NCI-H2171 treated with DMSO at 0.1 percent for 48 hours (cell line): ENCODE data around the gene VWC2L.

ENCODE experiments used
- DNase-seq: peaks from one replicate; lab custom pipeline; 2025; lab: John Stamatoyannopoulos, UW

VWC2L gene

DNA sequence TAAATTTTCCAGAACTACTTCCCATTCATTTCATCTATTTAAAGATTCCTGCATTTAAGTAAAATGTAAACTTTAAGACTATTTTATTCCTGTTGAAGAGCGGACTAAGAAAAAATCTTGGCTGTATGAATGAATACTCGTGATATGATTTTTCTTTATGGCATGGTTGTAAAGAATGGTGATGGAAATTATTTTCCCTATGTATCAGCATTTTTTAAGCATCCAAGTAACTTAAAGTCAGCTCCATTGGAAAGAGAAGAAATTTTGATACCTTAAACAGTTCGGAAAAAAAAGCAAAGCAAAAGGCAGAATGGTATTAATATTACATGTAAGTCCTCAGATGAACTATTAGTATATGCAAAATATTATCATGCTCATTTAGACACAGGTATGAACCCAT lies 58.9 kb downstream of the VWC2L start:
- no peak for DNase-seq

DNA sequence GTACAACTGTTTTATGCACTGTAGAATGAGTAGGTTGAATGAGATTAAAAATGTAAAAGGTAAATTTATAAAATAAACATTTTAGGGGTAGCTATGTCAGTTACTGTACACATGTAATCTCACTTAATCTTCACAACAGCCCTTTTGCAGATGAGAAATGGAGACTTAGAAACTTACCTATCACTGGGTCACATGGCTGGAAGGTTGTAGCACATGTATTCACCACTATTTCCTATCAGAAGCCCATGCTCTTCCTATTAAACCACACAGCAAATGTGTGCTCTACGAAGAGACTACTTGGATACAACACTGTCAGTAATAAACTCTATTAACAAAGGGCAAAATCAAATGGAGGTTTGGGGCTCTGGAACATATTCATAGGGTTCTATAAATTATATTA lies 60.5 kb downstream of the VWC2L start:
- no peak for DNase-seq

GRCh38 chr2:214471990-214472389 lies 61.1 kb downstream of the VWC2L start:
- DNase-seq: no peak

GRCh38 chr2:214477305-214477704 lies 66.5 kb downstream of the VWC2L start:
- no peak for DNase-seq

DNA sequence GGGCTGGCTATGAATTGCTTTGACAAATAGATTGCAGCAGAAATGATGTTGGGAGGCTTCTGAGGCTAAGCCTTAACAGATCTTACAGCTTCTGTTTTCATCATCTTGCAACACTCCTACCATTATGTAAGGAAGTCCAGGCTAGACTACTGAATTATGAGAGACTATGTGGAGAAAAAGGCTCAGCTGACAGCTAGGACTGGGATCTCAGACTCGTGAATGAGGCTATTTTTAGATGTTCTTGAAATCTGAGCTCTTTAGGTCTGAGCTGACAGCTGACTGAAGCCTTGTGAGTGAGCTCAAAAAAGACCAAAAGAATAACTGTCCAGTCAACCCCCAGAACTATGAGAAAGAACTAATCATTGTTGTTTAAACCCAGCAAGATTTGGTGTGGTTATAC lies 70.3 kb downstream of the VWC2L start:
- peak; percentile 83 for DNase-seq

- DNase-seq: no peak
Observed at GRCh38 chr2:214482728-214483127, 71.9 kb downstream of the VWC2L start.

- peak; percentile 13 for DNase-seq
Observed at GRCh38 chr2:214484239-214484638, 73.4 kb downstream of the VWC2L start.

- DNase-seq: no peak
Observed at GRCh38 chr2:214484701-214485100, 73.8 kb downstream of the VWC2L start.

DNA sequence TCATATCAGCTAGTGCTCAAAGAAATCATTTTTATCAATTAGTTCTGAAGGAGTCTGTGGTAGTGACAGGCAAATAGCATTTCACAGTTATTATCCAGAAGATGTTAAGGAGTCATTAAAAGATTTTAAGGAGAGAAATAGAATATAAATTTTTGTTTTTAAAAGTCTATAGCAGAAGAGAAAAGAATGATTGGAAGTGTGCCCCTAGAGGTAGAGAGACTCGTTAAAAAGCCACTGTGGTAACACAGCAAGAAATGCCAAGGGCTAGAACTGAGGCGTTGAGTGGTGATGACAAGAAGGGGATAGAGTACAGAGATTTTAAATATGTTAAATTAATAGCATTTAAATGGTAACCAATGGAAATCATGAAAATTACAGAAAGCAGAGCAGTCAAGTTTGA lies 78.3 kb downstream of the VWC2L start:
- no peak for DNase-seq

- no peak for DNase-seq
Observed at GRCh38 chr2:214489702-214490101, 78.8 kb downstream of the VWC2L start.

DNA sequence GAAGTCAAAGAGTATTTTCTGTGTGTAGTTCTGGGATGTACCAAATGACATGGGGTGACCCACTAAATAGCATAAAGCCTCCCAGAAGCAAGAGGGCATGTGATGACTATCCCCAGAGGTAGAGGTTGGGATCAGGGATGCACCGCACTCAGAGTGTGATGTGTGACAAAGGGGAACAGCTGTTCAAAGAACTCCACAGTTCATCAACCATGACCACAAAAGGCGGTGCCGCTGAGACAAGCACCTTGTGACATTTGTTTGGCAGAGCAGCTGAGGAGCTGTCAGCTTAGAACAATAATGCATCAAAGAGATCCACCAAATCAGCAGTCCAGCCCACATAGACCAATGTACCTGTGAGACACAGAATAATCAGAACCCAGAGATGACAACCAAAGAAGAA lies 81.3 kb downstream of the VWC2L start:
- DNase-seq: peak; percentile 90

DNA sequence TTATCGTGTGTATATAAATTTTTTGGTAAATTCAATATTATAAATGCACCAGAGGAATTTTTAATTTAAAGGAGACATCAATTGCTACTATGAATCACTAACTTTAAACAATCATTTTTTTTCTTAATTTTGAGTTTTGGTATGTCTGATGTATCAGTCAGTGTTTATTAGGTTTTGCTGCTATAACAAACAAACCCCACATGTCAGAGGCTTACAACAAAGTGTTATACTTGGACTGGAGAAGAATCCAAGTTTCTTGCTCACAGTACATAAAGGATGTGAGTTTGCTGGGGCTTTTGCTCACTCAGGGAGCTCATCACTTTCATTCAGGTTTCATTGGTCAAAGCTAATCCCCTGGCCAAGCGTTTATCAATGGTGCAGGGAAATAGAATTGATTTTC lies 81.8 kb downstream of the VWC2L start:
- no peak for DNase-seq

DNA sequence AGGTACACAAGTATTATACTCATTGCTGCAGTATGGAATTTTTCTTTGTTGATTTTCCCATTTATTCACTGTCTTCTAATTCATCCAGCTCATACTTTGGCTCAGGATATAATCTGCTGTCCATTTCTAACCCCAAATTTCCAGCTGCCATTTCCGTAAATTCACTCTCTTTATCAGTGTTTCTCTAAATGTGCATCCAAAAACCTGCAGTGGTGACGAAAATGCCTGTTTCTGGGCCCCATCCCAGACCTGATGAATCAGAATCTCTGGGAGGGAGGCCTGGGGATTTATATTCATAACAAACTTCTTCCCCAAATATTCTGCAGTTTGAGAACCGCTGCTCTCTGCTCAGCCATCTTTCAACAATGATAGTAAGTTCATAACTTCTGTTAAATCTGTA lies 86.6 kb downstream of the VWC2L start:
- DNase-seq: no peak

DNA sequence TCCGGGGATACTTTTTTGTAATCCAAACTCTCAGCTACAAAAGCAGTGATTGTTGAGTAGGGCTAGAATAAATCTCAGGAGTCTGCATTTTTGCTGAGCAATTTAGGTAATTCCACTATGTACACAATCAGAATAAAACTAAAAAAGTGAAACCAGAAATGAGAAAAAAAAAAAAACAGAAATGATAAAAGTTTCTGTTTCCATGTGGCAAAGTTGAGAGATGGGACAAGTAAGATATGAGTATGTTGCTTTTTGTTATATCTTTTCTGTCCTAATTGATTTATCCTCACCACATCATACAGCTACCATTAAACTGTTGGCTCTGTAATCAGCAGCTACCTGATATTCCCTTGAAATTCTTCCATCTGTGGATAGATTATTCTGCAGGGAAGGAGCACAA lies 92.7 kb downstream of the VWC2L start:
- no peak for DNase-seq

DNA sequence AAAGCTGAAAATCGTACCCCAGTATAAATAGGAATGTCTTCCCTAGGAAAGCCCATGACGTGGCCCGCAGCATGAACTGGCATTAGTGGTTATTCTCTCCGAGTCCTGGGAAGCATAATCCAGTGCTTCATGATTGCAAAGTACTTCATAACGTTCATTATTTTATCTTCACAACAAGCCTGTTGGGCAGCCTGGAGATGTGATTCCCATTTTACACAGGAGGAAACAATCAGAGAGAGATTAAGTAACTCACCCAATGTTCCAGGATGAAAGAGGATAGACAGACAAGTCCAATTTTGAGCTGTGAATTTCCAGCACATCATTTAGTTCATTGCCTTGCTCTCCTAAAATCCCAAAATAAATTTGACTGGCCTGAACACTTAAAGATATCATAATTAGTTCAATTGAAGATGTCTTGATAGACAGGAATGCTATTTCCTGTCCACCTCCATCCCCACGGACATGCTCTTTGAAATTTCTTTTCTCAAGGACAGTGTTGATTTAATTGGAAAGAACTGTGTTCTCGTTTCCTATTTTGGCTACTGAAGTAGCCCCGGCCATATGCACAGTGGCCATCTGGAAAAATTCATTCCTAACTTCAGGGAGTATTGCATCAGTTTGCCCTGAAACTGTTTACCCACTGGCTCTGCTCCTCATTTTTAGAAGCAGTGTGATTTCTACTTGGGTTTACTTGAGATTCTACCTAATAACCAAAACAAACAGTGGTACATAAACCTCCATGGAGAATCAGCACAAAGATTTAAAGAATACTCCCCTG lies 93.9 kb downstream of the VWC2L start:
- DNase-seq: no peak

- no peak for DNase-seq
Observed at GRCh38 chr2:214507032-214507431, 96.2 kb downstream of the VWC2L start.

DNA sequence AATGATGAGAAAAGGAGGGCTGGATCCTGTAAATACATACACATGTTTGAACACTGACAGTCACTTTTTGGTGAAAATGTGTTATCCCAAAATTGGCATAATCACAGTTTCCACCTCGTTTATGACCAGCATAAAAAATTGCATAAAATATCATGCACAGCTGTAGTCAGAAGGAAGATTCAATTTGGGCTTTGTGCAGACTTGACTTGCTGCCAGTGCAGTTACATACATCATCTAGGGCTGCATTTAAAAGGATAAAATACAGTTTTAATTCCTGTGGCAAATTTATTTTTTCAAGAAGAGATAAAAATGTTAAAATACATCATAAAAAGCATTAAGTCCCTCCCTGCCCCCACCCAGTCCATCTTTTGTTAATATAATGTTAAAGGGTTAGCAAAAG lies 103.8 kb downstream of the VWC2L start:
- peak; percentile 5 for DNase-seq

DNA sequence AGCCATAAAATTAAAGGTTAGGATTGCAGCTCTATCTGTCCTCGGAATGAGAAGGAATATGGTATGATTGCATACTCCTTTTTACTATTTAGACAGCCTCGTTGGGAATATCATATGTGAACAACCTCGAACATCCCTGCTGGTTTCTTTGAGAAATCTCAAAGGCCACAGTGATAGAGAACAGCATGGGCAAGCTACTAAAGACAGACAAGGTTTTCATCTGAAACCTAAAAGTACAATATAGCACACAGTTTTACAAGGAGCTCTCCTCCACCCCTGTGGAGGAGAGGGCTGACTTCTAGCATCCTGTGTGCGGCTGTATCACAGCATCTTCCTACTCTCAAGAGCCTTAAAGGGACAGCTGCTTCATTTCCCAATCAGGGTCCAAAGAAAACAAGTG lies 104.3 kb downstream of the VWC2L start:
- DNase-seq: no peak

GRCh38 chr2:214519258-214519818 lies 108.5 kb downstream of the VWC2L start:
- DNase-seq: no peak

DNA sequence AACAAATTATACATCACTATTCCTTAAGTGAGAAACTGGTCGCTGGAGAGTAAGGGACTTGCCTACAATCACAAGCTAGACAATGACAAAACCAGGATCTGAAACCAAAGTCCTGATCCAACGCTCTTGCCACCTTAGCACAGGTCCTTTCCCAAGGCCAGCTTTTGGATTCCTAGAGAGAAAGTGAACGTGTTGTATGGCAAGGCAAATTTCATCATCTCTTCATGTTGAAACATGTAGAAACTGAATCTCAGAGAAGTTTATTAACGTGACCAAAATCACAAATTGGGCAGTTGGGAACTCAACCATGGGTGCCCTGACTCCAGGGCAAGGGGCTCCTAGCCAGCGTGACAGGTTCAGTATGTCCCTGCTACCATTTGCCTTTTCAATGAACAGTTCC lies 118.2 kb downstream of the VWC2L start:
- no peak for DNase-seq

- DNase-seq: no peak
Observed at GRCh38 chr2:214529514-214529913, 118.7 kb downstream of the VWC2L start.

DNA sequence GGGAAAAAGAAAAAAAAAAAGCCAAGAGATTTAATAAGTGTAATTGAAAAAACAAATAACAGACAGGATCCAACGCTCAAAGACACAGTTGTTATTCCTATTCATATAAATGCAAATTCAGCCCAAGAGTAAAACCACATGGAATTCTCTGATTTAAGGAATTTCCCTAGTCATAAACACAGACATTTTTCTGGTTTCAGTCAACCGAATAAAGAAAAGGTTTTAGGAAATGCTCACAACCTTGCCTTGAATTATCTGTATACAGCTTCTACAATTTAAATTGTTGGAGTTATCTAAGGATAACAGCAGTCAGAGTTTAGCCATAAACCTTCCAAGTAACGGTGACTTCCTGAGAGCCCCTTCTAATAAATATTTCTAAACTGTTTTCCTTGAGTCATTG lies 122.7 kb downstream of the VWC2L start:
- no peak for DNase-seq

- no peak for DNase-seq
Observed at GRCh38 chr2:214536625-214537024, 125.8 kb downstream of the VWC2L start.

- no peak for DNase-seq
Observed at GRCh38 chr2:214537929-214538328, 127.1 kb downstream of the VWC2L start.
